WI38 (cell line): ENCODE results near the gene RAB27A.
A peak's percentile ranks its signal among the peaks of the same experiment; 100 is the strongest.

ENCODE experiments used
- H3K4me3 ChIP-seq: 2 replicates; pipeline ENCODE4 v1.5.1; 2011; ENCODE audit warnings: low read depth, mild to moderate bottlenecking, control low read depth, low read length
- CTCF ChIP-seq: IDR thresholded peaks from 2 replicates; pipeline ENCODE4 v1.5.1; 2012; ENCODE audit warnings: low read depth, mild to moderate bottlenecking, control low read depth, low read length

RAB27A gene

GRCh38 chr15:55267401-55268175, 22.0 kb downstream of the RAB27A start:
- no peak for TF ChIP-seq CTCF
- 0 out of 2 replicates have a peak overlapping the region, but pooled peaks have one; percentile 4 for H3K4me3 ChIP-seq

- TF ChIP-seq CTCF: no peak
- no peak overlapping the region for H3K4me3 ChIP-seq
Measured at GRCh38 chr15:55266547-55266946, 23.1 kb downstream of the RAB27A start.

- H3K4me3 ChIP-seq: no peak overlapping the region
- TF ChIP-seq CTCF: no peak
Measured at GRCh38 chr15:55260562-55261131, 29.0 kb downstream of the RAB27A start.

- TF ChIP-seq CTCF: no peak
- H3K4me3 ChIP-seq: no peak overlapping the region
Measured at GRCh38 chr15:55257938-55258337, 31.7 kb downstream of the RAB27A start.

- H3K4me3 ChIP-seq: no peak overlapping the region
- no peak for TF ChIP-seq CTCF
Measured at GRCh38 chr15:55257012-55257670, 32.5 kb downstream of the RAB27A start.

GRCh38 chr15:55256281-55257011, 33.2 kb downstream of the RAB27A start:
- H3K4me3 ChIP-seq: no peak overlapping the region
- no peak for TF ChIP-seq CTCF

- no peak overlapping the region for H3K4me3 ChIP-seq
- no peak for TF ChIP-seq CTCF
Measured at GRCh38 chr15:55255714-55256113, 33.9 kb downstream of the RAB27A start.
